Measurements from ENCODE around the gene RBKS.
A peak's percentile ranks its signal among the peaks of the same experiment; 100 is the strongest.
"Not testable (repeated sequence)": the region's sequence is repeated elsewhere in the genome, so short reads cannot be mapped to it uniquely, and the experiment has no call there.

RBKS gene

GRCh38 chr2:27765621-27766286, 124.4 kb downstream of the RBKS start:
- peak; percentile 13 to 45 for DNase-seq (ENCODE audit: low read depth in 1 of 2, low spot score in 1 of 2)

GRCh38 chr2:27764526-27764925, 125.7 kb downstream of the RBKS start:
- not testable (repeated sequence) for DNase-seq (ENCODE audit: low read depth in 1 of 2, low spot score in 1 of 2)

GRCh38 chr2:27763907-27764267, 126.3 kb downstream of the RBKS start:
- DNase-seq (ENCODE audit: low read depth in 1 of 2, low spot score in 1 of 2) = no peak

- no peak for DNase-seq (ENCODE audit: low read depth in 1 of 2, low spot score in 1 of 2)
Measured at GRCh38 chr2:27762951-27763906, 127.0 kb downstream of the RBKS start.

GRCh38 chr2:27756544-27757498, 133.4 kb downstream of the RBKS start:
- DNase-seq (ENCODE audit: low read depth in 1 of 2, low spot score in 1 of 2) = no peak

- no peak for DNase-seq (ENCODE audit: low read depth in 1 of 2, low spot score in 1 of 2)
Measured at GRCh38 chr2:27756091-27756490, 134.1 kb downstream of the RBKS start.

GRCh38 chr2:27754831-27755230, 135.4 kb downstream of the RBKS start:
- DNase-seq (ENCODE audit: low read depth in 1 of 2, low spot score in 1 of 2) = no peak

GRCh38 chr2:27754138-27754588, 136.0 kb downstream of the RBKS start:
- peak; percentile 37 to 61 for DNase-seq (ENCODE audit: low read depth in 1 of 2, low spot score in 1 of 2)

- DNase-seq (ENCODE audit: low read depth in 1 of 2, low spot score in 1 of 2) = no peak
Measured at GRCh38 chr2:27752551-27753237, 137.5 kb downstream of the RBKS start.

GRCh38 chr2:27751377-27751776, 138.8 kb downstream of the RBKS start:
- DNase-seq (ENCODE audit: low read depth in 1 of 2, low spot score in 1 of 2) = no peak

- DNase-seq (ENCODE audit: low read depth in 1 of 2, low spot score in 1 of 2) = not testable (repeated sequence)
Measured at GRCh38 chr2:27748803-27749554, 141.2 kb downstream of the RBKS start.

- no peak for DNase-seq (ENCODE audit: low read depth in 1 of 2, low spot score in 1 of 2)
Measured at GRCh38 chr2:27747827-27748352, 142.3 kb downstream of the RBKS start.

- no peak for DNase-seq (ENCODE audit: low read depth in 1 of 2, low spot score in 1 of 2)
Measured at GRCh38 chr2:27746325-27746724, 143.9 kb downstream of the RBKS start.

- not testable (repeated sequence) for DNase-seq (ENCODE audit: low read depth in 1 of 2, low spot score in 1 of 2)
Measured at GRCh38 chr2:27745494-27745893, 144.7 kb downstream of the RBKS start.

- no peak for DNase-seq (ENCODE audit: low read depth in 1 of 2, low spot score in 1 of 2)
Measured at GRCh38 chr2:27742571-27742970, 147.6 kb downstream of the RBKS start.

GRCh38 chr2:27741673-27742072, 148.5 kb downstream of the RBKS start:
- no peak for DNase-seq (ENCODE audit: low read depth in 1 of 2, low spot score in 1 of 2)

GRCh38 chr2:27739058-27739373, 151.2 kb downstream of the RBKS start:
- DNase-seq (ENCODE audit: low read depth in 1 of 2, low spot score in 1 of 2) = no peak

- no peak for DNase-seq (ENCODE audit: low read depth in 1 of 2, low spot score in 1 of 2)
Measured at GRCh38 chr2:27738349-27739057, 151.7 kb downstream of the RBKS start.

Data from stimulated activated CD4-positive, alpha-beta T cell treated with anti-CD3 and anti-CD28 coated beads, Interleukin-15, amount 100 ng/mL, for 1 hour (primary cell).